Measurements from ENCODE around the gene KDM6B. TPM values are rescaled to one million over a fixed set of nuclear protein-coding genes. Genes with fewer than 3 reads are reported as not detected.

Gene KDM6B
- total RNA-seq, 1 donor from 2014 or later: 52.5 TPM

DNA sequence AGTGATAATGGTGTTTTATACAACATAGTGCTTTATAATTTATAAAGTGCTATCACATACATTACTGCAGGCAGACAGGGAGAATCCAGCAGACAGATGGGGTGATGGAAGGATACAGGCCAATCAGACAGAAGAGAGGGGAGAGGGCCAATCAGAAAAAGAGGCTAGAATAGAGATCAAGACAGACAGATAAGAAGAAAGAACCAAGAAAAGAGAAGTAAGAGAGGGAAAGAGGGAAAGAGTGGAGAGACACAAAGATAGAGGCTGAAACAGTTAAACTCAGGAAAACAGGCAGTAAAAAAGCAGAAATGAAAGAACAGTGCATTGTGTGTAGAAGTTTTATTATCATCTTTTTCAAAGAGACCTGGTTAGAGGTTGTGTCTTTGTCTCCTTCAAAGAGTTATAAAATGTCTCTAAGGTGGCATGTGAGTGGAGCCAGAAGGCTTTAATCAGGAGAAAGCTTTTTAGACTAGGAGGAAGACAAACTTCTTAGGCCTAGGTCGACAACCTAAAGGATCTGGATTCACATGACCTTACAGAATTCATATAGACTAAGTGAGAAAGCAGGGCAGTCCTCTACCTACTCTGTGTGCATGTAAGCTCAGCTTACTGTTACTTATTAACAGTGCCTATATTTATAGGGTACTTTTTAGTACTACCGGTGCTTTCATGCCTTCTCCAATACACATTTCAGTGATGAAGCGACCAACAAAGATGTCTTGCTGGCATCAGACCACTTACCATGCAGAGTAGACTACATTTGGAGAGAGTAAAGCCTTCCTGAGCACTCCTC lies 46.3 kb downstream of the KDM6B start:
- no peak for DNase-seq (ENCODE audit: low spot score)

DNA sequence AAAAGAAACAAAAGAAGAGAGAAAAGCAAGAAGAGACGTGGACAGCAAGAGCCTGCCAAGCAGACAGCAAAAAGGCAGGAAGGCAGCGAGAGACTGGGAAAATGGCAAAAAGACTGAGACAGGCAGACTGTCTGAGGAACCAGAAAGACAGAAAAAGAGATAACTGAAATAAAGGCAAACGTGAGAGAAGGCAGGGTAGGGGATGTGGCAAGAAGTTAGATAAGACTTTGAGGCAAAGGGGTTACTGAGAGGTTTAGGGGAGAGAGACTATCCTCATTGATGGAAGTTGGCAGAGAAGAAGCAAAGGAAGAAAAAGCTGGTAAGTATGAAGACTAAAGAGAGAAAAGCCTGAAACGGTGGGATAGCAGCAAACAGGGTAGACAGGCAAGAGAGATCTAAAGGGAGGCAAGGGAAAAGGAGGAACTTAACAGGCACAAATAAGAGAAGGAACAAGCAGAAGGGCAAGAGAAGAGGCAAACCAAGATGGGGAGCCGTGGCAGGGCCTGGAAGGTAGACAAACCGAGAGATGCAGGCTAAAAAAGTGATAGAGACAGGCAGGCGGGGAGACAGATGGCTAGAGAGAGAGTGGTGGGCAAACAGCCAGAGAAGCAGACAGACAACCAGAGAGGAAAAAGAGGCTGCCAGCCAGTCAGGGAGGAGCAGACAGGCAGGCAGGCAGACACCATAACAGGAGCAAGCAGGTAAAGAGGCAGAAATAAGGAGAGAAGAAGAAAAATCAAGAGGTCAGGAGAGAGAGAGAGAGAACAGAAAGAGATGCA lies 47.4 kb downstream of the KDM6B start:
- no peak for DNase-seq (ENCODE audit: low spot score)

DNA sequence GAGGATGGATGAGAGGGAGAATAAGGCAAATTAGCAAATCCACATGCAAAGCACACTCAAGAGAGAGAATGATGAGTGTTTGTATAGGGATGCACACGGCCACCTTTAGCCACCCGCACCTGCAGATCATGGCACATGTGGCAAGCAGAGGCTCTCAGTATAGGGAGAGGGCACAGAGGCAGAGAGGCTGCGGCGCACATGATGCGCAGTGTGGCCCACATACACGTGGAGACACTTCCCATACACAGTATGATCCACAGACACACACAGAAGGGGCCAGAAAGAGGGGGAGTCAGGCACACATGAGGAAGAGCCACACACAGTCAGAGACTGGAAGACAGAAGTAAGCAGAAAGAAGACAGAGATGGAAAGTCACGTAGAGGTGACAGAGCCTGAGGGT lies 48.1 kb downstream of the KDM6B start:
- no peak for DNase-seq (ENCODE audit: low spot score)

DNA sequence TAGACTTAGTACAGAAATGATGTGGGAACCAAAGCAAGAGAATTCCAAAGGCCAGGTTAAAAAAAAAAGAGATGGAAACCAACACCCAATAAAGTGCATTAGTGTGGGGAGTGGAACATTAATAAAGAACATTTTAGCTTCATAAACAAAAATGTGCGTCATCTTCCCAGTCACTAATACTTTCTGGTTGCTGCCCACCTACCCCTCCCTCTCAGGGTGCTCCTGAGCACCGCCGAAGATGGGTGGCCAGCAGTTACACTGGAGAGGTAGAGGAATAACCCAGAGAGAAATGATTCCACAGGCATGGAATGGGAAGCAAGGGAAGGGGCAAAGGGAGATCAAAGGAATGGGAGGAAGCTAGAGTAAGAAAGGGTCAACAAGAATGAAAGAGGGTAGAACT lies 48.6 kb downstream of the KDM6B start:
- DNase-seq (ENCODE audit: low spot score): no peak

Other genes starting within 250 kb of the KDM6B start
- 3.1 TPM for gene SOX15, start 244.1 kb upstream of the KDM6B start, total RNA-seq
- 39.3 TPM for gene FXR2, start 219.3 kb upstream of the KDM6B start, total RNA-seq
- 120 TPM for gene SAT2, start 206.4 kb upstream of the KDM6B start, total RNA-seq
- gene SHBG, start 204.1 kb upstream of the KDM6B start, total RNA-seq: 0.89 TPM
- 7.7 TPM for gene ATP1B2, start 183.3 kb upstream of the KDM6B start, total RNA-seq
- 48.7 TPM for gene TP53, start 146.7 kb upstream of the KDM6B start, total RNA-seq
- gene WRAP53, start 145.7 kb upstream of the KDM6B start, total RNA-seq: 9.0 TPM
- 1.6 TPM for gene EFNB3, start 129.0 kb upstream of the KDM6B start, total RNA-seq
- 0.95 TPM for gene DNAH2, start 116.5 kb upstream of the KDM6B start, total RNA-seq
- 5.8 TPM for gene TMEM88, start 20.8 kb downstream of the KDM6B start, total RNA-seq
- gene NAA38, start 23.3 kb downstream of the KDM6B start, total RNA-seq: 79.0 TPM
- 21.9 TPM for gene CYB5D1, start 23.8 kb downstream of the KDM6B start, total RNA-seq
- 127 TPM for gene CHD3, start 54.6 kb downstream of the KDM6B start, total RNA-seq
- gene RNF227, start 82.1 kb downstream of the KDM6B start, total RNA-seq: 3.5 TPM
- 2.5 TPM for gene KCNAB3, start 95.6 kb downstream of the KDM6B start, total RNA-seq
- 147 TPM for gene TRAPPC1, start 97.7 kb downstream of the KDM6B start, total RNA-seq
- 32.1 TPM for gene CNTROB, start 98.0 kb downstream of the KDM6B start, total RNA-seq
- 0.63 TPM for gene GUCY2D, start 168.4 kb downstream of the KDM6B start, total RNA-seq
- gene ALOX15B, start 204.8 kb downstream of the KDM6B start, total RNA-seq: 14.0 TPM